ENCODE results near the gene PGAP2. TPM values are rescaled to one million over a fixed set of nuclear protein-coding genes. Genes with fewer than 3 reads are reported as not detected.
A peak's percentile ranks its signal among the peaks of the same experiment; 100 is the strongest.

Gene PGAP2
- total and polyA plus RNA-seq, 10 of the 15 experiments (the other 5 are each of a cell fraction or from before 2014, with no cell fraction given) = 12.3 to 37.4 (median 31.9) TPM

DNA sequence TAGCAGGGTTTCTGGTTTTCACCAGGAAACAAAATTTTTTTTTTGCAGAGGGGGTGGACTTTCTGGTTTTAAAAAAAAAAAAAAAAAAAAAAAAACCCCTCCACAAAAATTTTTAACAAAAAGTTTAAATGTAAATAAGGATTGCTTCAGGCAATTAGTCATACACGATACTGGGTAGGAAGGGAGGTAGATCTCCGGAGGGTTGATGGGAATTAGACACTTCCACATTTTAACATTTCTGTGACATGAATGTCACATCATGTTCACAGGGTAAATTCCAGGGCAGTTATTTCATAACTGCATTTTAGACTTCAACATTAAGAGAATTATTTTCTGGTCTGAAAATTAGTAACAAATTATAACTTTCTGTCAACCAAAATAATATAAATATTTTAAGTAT lies 26.9 kb upstream of the PGAP2 start:
- POLR2A ChIA-PET = interaction anchor here (0.7 to 0.9 kb wide), 7 partner anchors 8 to 931 kb away, joined by 3 to 9 read pairs (median 6); partner anchors contain the start of gene NUP98
- no peak for ATAC-seq
- no peaks in the 10 kb centered on the region for H3K27me3 ChIP-seq (replicated peaks in 1 of 2; ENCODE audit: control insufficient read depth in 2 of 2, insufficient read depth in 2 of 2, low read length in 1 of 2)
- no peaks in the 10 kb centered on the region for H3K9me3 ChIP-seq (replicated peaks; ENCODE audit: control insufficient read depth, insufficient read depth, low read length)
- DNase-seq (ENCODE audit: low read depth, low spot score) = no peak
- H3K4me1 ChIP-seq (ENCODE audit: control insufficient read depth, insufficient read depth, low read length) = peaks cover 12% of the 10 kb centered on the region
- no peaks in the 10 kb centered on the region for H4K20me1 ChIP-seq (ENCODE audit: control insufficient read depth, insufficient read depth)
- no peak overlapping the region; the same call in 1 of the 2 replicates for H3K27ac ChIP-seq (ENCODE audit: control insufficient read depth, insufficient read depth)
- SMC1A ChIA-PET (ENCODE audit: uncharacterized antibody, unreplicated experiment) = interaction anchor here (1.7 to 5.8 kb wide), 3 partner anchors 17 to 291 kb away, joined by 5 to 28 read pairs (median 6); partner anchors contain the start of genes NUP98 and PGAP2
- 4% methylated on average over 2 of the region's 2 CpGs for WGBS (ENCODE audit: insufficient coverage, insufficient replicate concordance, low lambda C conversion rate, missing lambda C conversion rate)
- no peak overlapping the region for H3K4me2 ChIP-seq (ENCODE audit: control insufficient read depth, insufficient read depth)
- no TSS peak for BruUV-seq (replicated peaks)
- intact Hi-C loops (cut with micrococcal nuclease; ENCODE audit: unreplicated experiment) = no loop called here
- no peak for FAIRE-seq
- in situ Hi-C loops (cut with MboI) = no loop called here
- H3K79me2 ChIP-seq (ENCODE audit: control insufficient read depth, insufficient read depth, low read length) = peaks cover 49% of the 10 kb centered on the region
- no peak overlapping the region for H3K9ac ChIP-seq (ENCODE audit: control insufficient read depth, insufficient read depth, low read length)
- peaks cover 9 to 13% of the 10 kb centered on the region in 2 experiments for H3K36me3 ChIP-seq (ENCODE audit: control insufficient read depth in 2 of 2, insufficient read depth in 2 of 2, low read length in 1 of 2)
- CTCF ChIA-PET = interaction anchor here (5.3 kb wide), 1 partner anchor 27 kb away, joined by 44 read pairs; the partner anchor contains the start of gene PGAP2
- RAD21 ChIA-PET (ENCODE audit: unreplicated experiment) = interaction anchor here (0.7 to 1.6 kb wide), 3 partner anchors 26 to 79 kb away, joined by 3 to 8 read pairs (median 4); partner anchors contain the start of gene PGAP2
- no peak overlapping the region for H2AFZ ChIP-seq (ENCODE audit: control insufficient read depth, low read depth, low read length)
- TF ChIP-seq RAD51 (IDR thresholded peaks at IDR 0.05) (no peak), MYC (IDR thresholded peaks at IDR 0.05; ENCODE audit: insufficient read depth, insufficient read length, insufficient replicate concordance, low read length, severe bottlenecking) (no peak), POLR2AphosphoS2 (IDR thresholded peaks at IDR 0.05; ENCODE audit: low read depth, low read length) (no peak), CBX5 (IDR thresholded peaks at IDR 0.05; ENCODE audit: low read depth) (no peak), SPI1 (IDR thresholded peaks at IDR 0.05; ENCODE audit: borderline replicate concordance, insufficient read depth, low read depth, low read length) (peak; percentile 38; the same call in 1 of the 2 replicates), EED (IDR thresholded peaks at IDR 0.05; ENCODE audit: low read depth) (no peak), CREB1 (IDR thresholded peaks at IDR 0.05; ENCODE audit: low read depth) (no peak), ZNF384 (IDR thresholded peaks at IDR 0.05; ENCODE audit: borderline replicate concordance, low read depth, low read length) (peak; percentile 70), TAF1 (IDR thresholded peaks at IDR 0.05; ENCODE audit: borderline replicate concordance, low read depth, low read length) (no peak), MTA3 (IDR thresholded peaks at IDR 0.05; ENCODE audit: borderline replicate concordance, low read length) (no peak), NFYA (IDR thresholded peaks at IDR 0.05; ENCODE audit: borderline replicate concordance, low read depth, low read length) (no peak)
- TF ChIP-seq, protein P1, sequence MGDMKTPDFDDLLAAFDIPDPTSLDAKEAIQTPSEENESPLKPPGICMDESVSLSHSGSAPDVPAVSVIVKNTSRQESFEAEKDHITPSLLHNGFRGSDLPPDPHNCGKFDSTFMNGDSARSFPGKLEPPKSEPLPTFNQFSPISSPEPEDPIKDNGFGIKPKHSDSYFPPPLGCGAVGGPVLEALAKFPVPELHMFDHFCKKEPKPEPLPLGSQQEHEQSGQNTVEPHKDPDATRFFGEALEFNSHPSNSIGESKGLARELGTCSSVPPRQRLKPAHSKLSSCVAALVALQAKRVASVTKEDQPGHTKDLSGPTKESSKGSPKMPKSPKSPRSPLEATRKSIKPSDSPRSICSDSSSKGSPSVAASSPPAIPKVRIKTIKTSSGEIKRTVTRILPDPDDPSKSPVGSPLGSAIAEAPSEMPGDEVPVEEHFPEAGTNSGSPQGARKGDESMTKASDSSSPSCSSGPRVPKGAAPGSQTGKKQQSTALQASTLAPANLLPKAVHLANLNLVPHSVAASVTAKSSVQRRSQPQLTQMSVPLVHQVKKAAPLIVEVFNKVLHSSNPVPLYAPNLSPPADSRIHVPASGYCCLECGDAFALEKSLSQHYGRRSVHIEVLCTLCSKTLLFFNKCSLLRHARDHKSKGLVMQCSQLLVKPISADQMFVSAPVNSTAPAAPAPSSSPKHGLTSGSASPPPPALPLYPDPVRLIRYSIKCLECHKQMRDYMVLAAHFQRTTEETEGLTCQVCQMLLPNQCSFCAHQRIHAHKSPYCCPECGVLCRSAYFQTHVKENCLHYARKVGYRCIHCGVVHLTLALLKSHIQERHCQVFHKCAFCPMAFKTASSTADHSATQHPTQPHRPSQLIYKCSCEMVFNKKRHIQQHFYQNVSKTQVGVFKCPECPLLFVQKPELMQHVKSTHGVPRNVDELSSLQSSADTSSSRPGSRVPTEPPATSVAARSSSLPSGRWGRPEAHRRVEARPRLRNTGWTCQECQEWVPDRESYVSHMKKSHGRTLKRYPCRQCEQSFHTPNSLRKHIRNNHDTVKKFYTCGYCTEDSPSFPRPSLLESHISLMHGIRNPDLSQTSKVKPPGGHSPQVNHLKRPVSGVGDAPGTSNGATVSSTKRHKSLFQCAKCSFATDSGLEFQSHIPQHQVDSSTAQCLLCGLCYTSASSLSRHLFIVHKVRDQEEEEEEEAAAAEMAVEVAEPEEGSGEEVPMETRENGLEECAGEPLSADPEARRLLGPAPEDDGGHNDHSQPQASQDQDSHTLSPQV (IDR thresholded peaks at IDR 0.05) = no peak
- TF ChIP-seq, protein P2, sequence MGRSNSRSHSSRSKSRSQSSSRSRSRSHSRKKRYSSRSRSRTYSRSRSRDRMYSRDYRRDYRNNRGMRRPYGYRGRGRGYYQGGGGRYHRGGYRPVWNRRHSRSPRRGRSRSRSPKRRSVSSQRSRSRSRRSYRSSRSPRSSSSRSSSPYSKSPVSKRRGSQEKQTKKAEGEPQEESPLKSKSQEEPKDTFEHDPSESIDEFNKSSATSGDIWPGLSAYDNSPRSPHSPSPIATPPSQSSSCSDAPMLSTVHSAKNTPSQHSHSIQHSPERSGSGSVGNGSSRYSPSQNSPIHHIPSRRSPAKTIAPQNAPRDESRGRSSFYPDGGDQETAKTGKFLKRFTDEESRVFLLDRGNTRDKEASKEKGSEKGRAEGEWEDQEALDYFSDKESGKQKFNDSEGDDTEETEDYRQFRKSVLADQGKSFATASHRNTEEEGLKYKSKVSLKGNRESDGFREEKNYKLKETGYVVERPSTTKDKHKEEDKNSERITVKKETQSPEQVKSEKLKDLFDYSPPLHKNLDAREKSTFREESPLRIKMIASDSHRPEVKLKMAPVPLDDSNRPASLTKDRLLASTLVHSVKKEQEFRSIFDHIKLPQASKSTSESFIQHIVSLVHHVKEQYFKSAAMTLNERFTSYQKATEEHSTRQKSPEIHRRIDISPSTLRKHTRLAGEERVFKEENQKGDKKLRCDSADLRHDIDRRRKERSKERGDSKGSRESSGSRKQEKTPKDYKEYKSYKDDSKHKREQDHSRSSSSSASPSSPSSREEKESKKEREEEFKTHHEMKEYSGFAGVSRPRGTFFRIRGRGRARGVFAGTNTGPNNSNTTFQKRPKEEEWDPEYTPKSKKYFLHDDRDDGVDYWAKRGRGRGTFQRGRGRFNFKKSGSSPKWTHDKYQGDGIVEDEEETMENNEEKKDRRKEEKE (IDR thresholded peaks at IDR 0.05) = no peak
- TF ChIP-seq, protein P3, sequence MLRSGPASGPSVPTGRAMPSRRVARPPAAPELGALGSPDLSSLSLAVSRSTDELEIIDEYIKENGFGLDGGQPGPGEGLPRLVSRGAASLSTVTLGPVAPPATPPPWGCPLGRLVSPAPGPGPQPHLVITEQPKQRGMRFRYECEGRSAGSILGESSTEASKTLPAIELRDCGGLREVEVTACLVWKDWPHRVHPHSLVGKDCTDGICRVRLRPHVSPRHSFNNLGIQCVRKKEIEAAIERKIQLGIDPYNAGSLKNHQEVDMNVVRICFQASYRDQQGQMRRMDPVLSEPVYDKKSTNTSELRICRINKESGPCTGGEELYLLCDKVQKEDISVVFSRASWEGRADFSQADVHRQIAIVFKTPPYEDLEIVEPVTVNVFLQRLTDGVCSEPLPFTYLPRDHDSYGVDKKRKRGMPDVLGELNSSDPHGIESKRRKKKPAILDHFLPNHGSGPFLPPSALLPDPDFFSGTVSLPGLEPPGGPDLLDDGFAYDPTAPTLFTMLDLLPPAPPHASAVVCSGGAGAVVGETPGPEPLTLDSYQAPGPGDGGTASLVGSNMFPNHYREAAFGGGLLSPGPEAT (IDR thresholded peaks at IDR 0.05; ENCODE audit: low read depth) = no peak
- H3K4me3 ChIP-seq = no peak overlapping the region

Data from GM12878 (cell line).